Heart right ventricle (tissue), 16 donors: ENCODE results near the gene C17orf107. TPM values are rescaled to one million over a fixed set of nuclear protein-coding genes. Genes with fewer than 3 reads are reported as not detected.
A peak's percentile ranks its signal among the peaks of the same experiment; 100 is the strongest.

Experiments
- ATAC-seq, 8 donors: fragments of 200-7000 bp; cut with Tn5 transposase; one replicate each; pipeline ENCODE4 v1.9.1; 2020; ENCODE audit warnings: mild to moderate bottlenecking in 8 of 8, moderate library complexity in 8 of 8, moderate number of reproducible peaks in 1 of 8
- DNase-seq, 2 donors: peaks; one replicate each; pipeline ENCODE4 v3.0.0-alpha.2; 2020
- H3K27ac ChIP-seq, 10 donors: fragments of 200-600 bp; sonication (generic) in 2 of 10; one replicate each; pipeline versions ENCODE4 v1.5.0 to v1.8.0; 2020 to 2022; ENCODE audit warnings: mild to moderate bottlenecking in 3 of 10
- H3K27me3 ChIP-seq, 7 donors: fragments of 200-600 bp; one replicate each; pipeline ENCODE4 v1.8.0; 2021 to 2022; ENCODE audit warnings: mild to moderate bottlenecking in 2 of 7
- H3K36me3 ChIP-seq, 9 donors: fragments of 200-600 bp; sonication (generic) in 1 of 9; one replicate each; pipeline versions ENCODE4 v1.5.0 to v1.8.0; 2020 to 2022; ENCODE audit warnings: mild to moderate bottlenecking in 2 of 9
- H3K4me1 ChIP-seq, 9 donors: fragments of 200-600 bp; sonication (generic) in 1 of 9; one replicate each; pipeline versions ENCODE4 v1.5.0 to v1.8.0; 2020 to 2022; ENCODE audit warnings: mild to moderate bottlenecking in 4 of 9
- H3K4me3 ChIP-seq, 10 donors: fragments of 200-600 bp; sonication (generic) in 2 of 10; one replicate each; pipeline versions ENCODE4 v1.5.0 to v1.8.0; 2020 to 2022; ENCODE audit warnings: mild to moderate bottlenecking in 7 of 10, moderate library complexity in 2 of 10
- H3K9me3 ChIP-seq, 11 donors: fragments of 200-600 bp in 10 of 11; sonication (generic) in 2 of 11; one replicate each; pipeline versions ENCODE4 v1.5.0 to v1.8.0; 2013 to 2022; ENCODE audit warnings: mild to moderate bottlenecking in 2 of 11, control low read depth in 1 of 11, moderate library complexity in 1 of 11
- CTCF ChIP-seq, 9 donors: fragments of 200-600 bp; sonication (generic) in 2 of 9; IDR thresholded peaks; one replicate each; pipeline versions ENCODE4 v1.5.0 to v1.8.0; 2021 to 2022; ENCODE audit warnings: antibody characterized with exemption in 9 of 9, mild to moderate bottlenecking in 5 of 9, moderate library complexity in 1 of 9
- WGBS, 2 donors: extraction: QIAGEN DNeasy Blood & Tissue Kit; methylation state at CpG; one replicate each; pipeline ENCODE4 v1.1.7; 2013; ENCODE audit warnings: inconsistent platforms in 1 of 2; 5-methylcytosine and 5-hydroxymethylcytosine counted together
- intact Hi-C, 10 donors: fragments of 100-400 bp; cut with DNase I; formaldehyde crosslinking; loops; one replicate each; pipeline versions ENCODE4 v1.11.1 to v1.14.2; 2022
- polyA plus RNA-seq, 2 donors: library from polyadenylated mRNA; stranded (reverse); fragments of 200-250 nt; gene quantifications; one replicate each; pipeline ENCODE4 v1.2.3, GENCODE V29; 2013
- total RNA-seq, 10 donors: library from RNA; stranded (reverse); fragmentation: NEBNext Ultra II Directional in 3 of 10; extraction: Animal tissue kit (Norgen Biotek cat#: 25700) in 3 of 10; gene quantifications; one replicate each; pipeline versions ENCODE4 v1.2.1 to v1.2.4, GENCODE V29; 2021 to 2023
- donor health status: Arrhythmogenic right ventricular cardiomyopathy.
- donor health status: ischemic (EF 13 %, LVEDD 7.1; RV severe dilation, severe dysfunction).
- donor health status: healthy with polysubstance abuse.
- donor health status: DM: no; HTN: yes; CAD: no.
- donor health status: DM: no; HTN: no; CAD: no.
- donor health status: ischemic (EF 25% LVEDD 6.9; RV normal size, moderate dysfunction).
- donor health status: ischemic (EF 25% LVEDD 5.7; RV mildly dilated, moderate dysfunction).
- donor health status: healthy.
- donor health status: DM: yes; HTN: yes; CAD: no.
- donor health status: Ischemic cardiomyopathy.
- donor health status: ischemic (EF 35%, LVEDD 5.7; RV mildly dilated, moderate dysfunction).
- donor health status: nonischemic (EF 11% LVEDD 7.7; RV severe dilation, severe dysfunction).
- donor health status: DM: yes; HTN: yes; CAD: no.
- donor health status: PGD.
- donor health status: ischemic (EF 29% LVEDD 5.4; RV normal size, mild dysfunction).
- donor health status: nonischemic (EF 23%, LVEDD 6.1; RV moderate dilation, normal function).

C17orf107 gene
- total and polyA plus RNA-seq, 12 donors: 0.28 to 0.86 (median 0.44) TPM; not detected in 1

- TF ChIP-seq CTCF (IDR thresholded peaks at IDR 0.05): no peak
- Histone ChIP-seq H3K27ac (peak overlapping the region in 9 of 10 donors; percentile 26 to 100 (median 99)), H3K4me1 (peaks cover 19 to 79% (median 59%) of the 10 kb centered on the region in 9 donors), H3K4me3 (peak overlapping the region; percentile 67 to 100 (median 98)), H3K27me3 (no peaks in the 10 kb centered on the region), H3K9me3 (no peaks in the 10 kb centered on the region), H3K36me3 (peaks cover 0 to 59% (median 15%) of the 10 kb centered on the region in 9 donors)
- intact Hi-C loops: loop anchor here in 2 of 10 donors (5.0 kb wide), 2 partner anchors 39 to 51 kb away; partner anchors contain the start of genes INCA1 (in 1 of the 2) and KIF1C (in 1 of the 2)
- WGBS, 2 donors: 35 to 40% methylated on average over 16 of the region's 16 CpGs
- DNase-seq (no peak), ATAC-seq (no peak)
Observed at GRCh38 chr17:4946312-4946976, 47.1 kb downstream of the C17orf107 start.

GRCh38 chr17:4947010-4947410 is 47.7 kb downstream of the C17orf107 start:
- intact Hi-C loops: loop anchor here in 2 of 10 donors (5.0 kb wide), 2 partner anchors 40 to 50 kb away; partner anchors contain the start of genes INCA1 (in 1 of the 2) and KIF1C (in 1 of the 2)
- no peak for TF ChIP-seq CTCF (IDR thresholded peaks at IDR 0.05)
- WGBS, 2 donors: 5 to 6% methylated on average over 7 of the region's 7 CpGs

GRCh38 chr17:4947411-4948165 is 48.3 kb downstream of the C17orf107 start:
- 0 to 1% methylated on average over 56 of the region's 56 CpGs for WGBS, 2 donors
- intact Hi-C loops: loop anchor here in 4 of 10 donors (1.0 to 5.0 kb wide), 6 partner anchors 7 to 50 kb away; partner anchors contain the start of genes SPAG7 (in 2 of the 4), CAMTA2 (in 1 of the 4), INCA1 (in 1 of the 4) and KIF1C (in 1 of the 4)
- Histone ChIP-seq H3K36me3 (peaks cover 0 to 49% (median 13%) of the 10 kb centered on the region in 9 donors), H3K27me3 (no peaks in the 10 kb centered on the region), H3K9me3 (no peaks in the 10 kb centered on the region), H3K27ac (peak overlapping the region; percentile 89 to 100 (median 99)), H3K4me3 (peak overlapping the region; percentile 67 to 100 (median 98)), H3K4me1 (peaks cover 18 to 77% (median 53%) of the 10 kb centered on the region in 9 donors)
- TF ChIP-seq CTCF (IDR thresholded peaks at IDR 0.05): no peak
- peak; percentile 22 to 47 (median 36) for ATAC-seq
- DNase-seq: peak; percentile 53 to 66

More at GRCh38 chr17:4947010-4947410, 47.7 kb downstream of the C17orf107 start:
- peaks cover 0 to 54% (median 15%) of the 10 kb centered on the region in 9 donors for H3K36me3 ChIP-seq
- DNase-seq (no peak), ATAC-seq (no peak)
- H3K4me1 ChIP-seq: peaks cover 18 to 78% (median 57%) of the 10 kb centered on the region in 9 donors
- no peaks in the 10 kb centered on the region for H3K27me3 ChIP-seq
- peak overlapping the region; percentile 89 to 100 (median 99) for H3K27ac ChIP-seq
- no peaks in the 10 kb centered on the region for H3K9me3 ChIP-seq
- peak overlapping the region; percentile 67 to 100 (median 98) for H3K4me3 ChIP-seq
